SU-DHL-6 (cell line): ENCODE data around the gene SLC6A12.

ENCODE experiments used
- H2AFZ ChIP-seq: fragments of 200-600 bp; sonication (generic); 2 replicates; pipeline ENCODE4 v1.6.1; 2014; ENCODE audit warnings: low read depth, mild to moderate bottlenecking, moderate library complexity, mixed read lengths, antibody characterized with exemption, low read length; ENCODE audit not compliant: severe bottlenecking
- H3F3A ChIP-seq: fragments of 200-600 bp; shearing (Covaris generic); 2 replicates; pipeline ENCODE4 v1.6.0; 2016; ENCODE audit warnings: antibody characterized with exemption, mild to moderate bottlenecking; ENCODE audit not compliant: insufficient read depth
- H3K27ac ChIP-seq: fragments of 200-600 bp; sonication (generic); 2 replicates; pipeline ENCODE4 v1.5.1; 2016; ENCODE audit warnings: low read depth, mild to moderate bottlenecking, low read length, moderate library complexity, mixed read lengths
- H3K27me3 ChIP-seq: fragments of 200-600 bp; sonication (generic), shearing (Covaris generic); 2 replicates; pipeline ENCODE4 v1.6.0; 2014; ENCODE audit warnings: mild to moderate bottlenecking, low read length
- H3K36me3 ChIP-seq: fragments of 200-600 bp; sonication (generic); 2 replicates; pipeline ENCODE4 v1.6.1; 2014; ENCODE audit warnings: mild to moderate bottlenecking, low read length, mixed read lengths
- H3K4me2 ChIP-seq: fragments of 300-600, 200-600 bp; shearing (Covaris generic), sonication (generic); 2 replicates; pipeline ENCODE4 v1.6.0; 2014; ENCODE audit warnings: low read length, low read depth, mild to moderate bottlenecking; ENCODE audit not compliant: poor library complexity, severe bottlenecking
- H3K4me3 ChIP-seq: fragments of 200-600 bp; sonication (generic); 2 replicates; pipeline ENCODE4 v1.5.1; 2014; ENCODE audit warnings: antibody characterized with exemption, low read length, mild to moderate bottlenecking, mixed read lengths; ENCODE audit not compliant: insufficient read depth, poor library complexity, severe bottlenecking
- H3K79me2 ChIP-seq: fragments of 200-600 bp; sonication (generic); 2 replicates; pipeline ENCODE4 v1.6.1; 2014; ENCODE audit warnings: mild to moderate bottlenecking, low read length, moderate library complexity; ENCODE audit not compliant: insufficient read depth
- H3K9ac ChIP-seq: fragments of 200-600 bp; sonication (generic); 2 replicates; pipeline ENCODE4 v1.7.0; 2014; ENCODE audit warnings: mild to moderate bottlenecking, low read length
- H3K9me2 ChIP-seq: fragments of 200-600 bp; sonication (generic); replicated peaks from 2 replicates; pipeline ENCODE4 v1.6.1; 2014; ENCODE audit warnings: low read length; ENCODE audit not compliant: insufficient read depth
- H3K9me3 ChIP-seq: fragments of 200-600 bp; sonication (generic); 2 replicates; pipeline ENCODE4 v1.6.1; 2014; ENCODE audit warnings: low read length, mixed read lengths; ENCODE audit not compliant: insufficient read depth
- H4K20me1 ChIP-seq: fragments of 200-600 bp; sonication (generic); 2 replicates; pipeline ENCODE4 v1.6.1; 2014; ENCODE audit warnings: low read depth, mild to moderate bottlenecking, antibody characterized with exemption, low read length, moderate library complexity, mixed read lengths
- EZH2phosphoT487 ChIP-seq: fragments of 200-600 bp; sonication (generic), shearing (Covaris generic); conservative IDR thresholded peaks from 2 replicates; pipeline ENCODE4 v1.6.1; 2018; ENCODE audit warnings: mild to moderate bottlenecking, antibody characterized with exemption, low read length, moderate library complexity, mixed read lengths
- TF ChIP-seq, protein P1 (sequence below): fragments of 200-600 bp; sonication (generic); IDR thresholded peaks from one replicate; pipeline ENCODE4 v1.5.1; 2017; ENCODE audit warnings: antibody characterized with exemption, mild to moderate bottlenecking, low read length, moderate library complexity; ENCODE audit not compliant: insufficient read depth, poor library complexity, severe bottlenecking

The SLC6A12 gene

DNA sequence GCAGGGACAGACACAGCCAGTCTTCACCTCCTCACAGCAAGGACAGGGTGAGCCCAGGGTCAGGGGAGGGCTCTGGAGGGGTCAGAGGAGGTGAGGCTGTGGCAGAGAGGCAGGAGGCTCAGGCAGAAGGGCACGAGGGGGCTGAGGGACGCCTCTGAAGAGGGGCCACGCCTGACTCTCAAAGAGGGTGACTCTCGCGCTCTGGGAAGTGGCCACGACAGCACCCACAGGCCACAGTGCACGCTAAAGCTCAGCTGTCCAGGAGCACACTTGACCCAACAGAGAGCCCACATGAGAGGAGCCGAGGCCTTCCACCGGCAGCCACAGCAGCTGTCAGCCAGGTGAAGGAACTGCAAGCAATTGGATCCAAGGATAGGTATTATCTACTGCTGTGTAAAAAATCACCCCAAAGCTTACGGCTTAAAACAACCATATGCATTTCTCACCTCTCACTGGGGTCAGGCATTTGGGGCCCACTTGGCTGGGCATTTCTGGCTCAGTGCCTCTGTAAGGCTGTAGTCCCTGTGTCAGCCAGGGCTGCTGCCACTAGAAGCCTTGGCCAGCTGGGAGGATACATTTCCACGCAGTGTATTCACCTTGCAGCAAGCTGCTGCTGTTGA is 27.8 kb downstream of the SLC6A12 start:
- no peaks in the 10 kb centered on the region for H3K36me3 ChIP-seq
- H3K27ac ChIP-seq = no peak overlapping the region
- H3K4me2 ChIP-seq = no peak overlapping the region
- no peaks in the 10 kb centered on the region for H3K9me2 ChIP-seq
- H2AFZ ChIP-seq = no peak overlapping the region
- no peaks in the 10 kb centered on the region for H4K20me1 ChIP-seq
- no peaks in the 10 kb centered on the region for H3K27me3 ChIP-seq
- H3F3A ChIP-seq = no peaks in the 10 kb centered on the region
- H3K4me3 ChIP-seq = no peak overlapping the region
- no peaks in the 10 kb centered on the region for H3K9me3 ChIP-seq
- TF ChIP-seq EZH2phosphoT487 = no peak
- TF ChIP-seq, protein P1, sequence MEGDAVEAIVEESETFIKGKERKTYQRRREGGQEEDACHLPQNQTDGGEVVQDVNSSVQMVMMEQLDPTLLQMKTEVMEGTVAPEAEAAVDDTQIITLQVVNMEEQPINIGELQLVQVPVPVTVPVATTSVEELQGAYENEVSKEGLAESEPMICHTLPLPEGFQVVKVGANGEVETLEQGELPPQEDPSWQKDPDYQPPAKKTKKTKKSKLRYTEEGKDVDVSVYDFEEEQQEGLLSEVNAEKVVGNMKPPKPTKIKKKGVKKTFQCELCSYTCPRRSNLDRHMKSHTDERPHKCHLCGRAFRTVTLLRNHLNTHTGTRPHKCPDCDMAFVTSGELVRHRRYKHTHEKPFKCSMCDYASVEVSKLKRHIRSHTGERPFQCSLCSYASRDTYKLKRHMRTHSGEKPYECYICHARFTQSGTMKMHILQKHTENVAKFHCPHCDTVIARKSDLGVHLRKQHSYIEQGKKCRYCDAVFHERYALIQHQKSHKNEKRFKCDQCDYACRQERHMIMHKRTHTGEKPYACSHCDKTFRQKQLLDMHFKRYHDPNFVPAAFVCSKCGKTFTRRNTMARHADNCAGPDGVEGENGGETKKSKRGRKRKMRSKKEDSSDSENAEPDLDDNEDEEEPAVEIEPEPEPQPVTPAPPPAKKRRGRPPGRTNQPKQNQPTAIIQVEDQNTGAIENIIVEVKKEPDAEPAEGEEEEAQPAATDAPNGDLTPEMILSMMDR = no peak
- no peak overlapping the region for H3K9ac ChIP-seq
- H3K79me2 ChIP-seq = no peaks in the 10 kb centered on the region

DNA sequence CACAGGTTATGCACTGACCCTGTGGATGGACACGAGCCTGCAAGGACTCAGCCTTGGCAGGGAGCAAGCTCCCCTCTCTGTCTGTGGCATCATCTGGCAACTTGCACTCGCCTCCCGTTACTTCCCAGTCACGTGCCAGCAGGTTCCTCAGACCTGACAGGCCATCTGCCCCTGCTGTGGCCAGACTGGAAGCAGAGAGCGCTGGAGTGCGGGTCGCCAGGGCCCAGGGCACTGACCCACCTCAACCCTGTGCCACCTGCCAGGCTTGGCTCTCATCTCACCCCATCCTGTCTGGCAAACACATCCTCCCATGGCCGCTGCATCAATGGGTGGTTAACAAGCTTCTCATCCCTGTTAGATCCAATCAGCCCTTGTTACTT is 28.4 kb downstream of the SLC6A12 start:
- H3K9ac ChIP-seq = no peak overlapping the region
- H3K9me3 ChIP-seq = no peaks in the 10 kb centered on the region
- no peak overlapping the region for H2AFZ ChIP-seq
- TF ChIP-seq EZH2phosphoT487 = no peak
- TF ChIP-seq, protein P1 = no peak
- no peak overlapping the region for H3K4me2 ChIP-seq
- no peaks in the 10 kb centered on the region for H3K79me2 ChIP-seq
- H3K36me3 ChIP-seq = no peaks in the 10 kb centered on the region
- no peak overlapping the region for H3K4me3 ChIP-seq
- no peaks in the 10 kb centered on the region for H3K27me3 ChIP-seq
- no peak overlapping the region for H3K27ac ChIP-seq
- H3F3A ChIP-seq = no peaks in the 10 kb centered on the region
- H3K9me2 ChIP-seq = no peaks in the 10 kb centered on the region
- no peaks in the 10 kb centered on the region for H4K20me1 ChIP-seq

DNA sequence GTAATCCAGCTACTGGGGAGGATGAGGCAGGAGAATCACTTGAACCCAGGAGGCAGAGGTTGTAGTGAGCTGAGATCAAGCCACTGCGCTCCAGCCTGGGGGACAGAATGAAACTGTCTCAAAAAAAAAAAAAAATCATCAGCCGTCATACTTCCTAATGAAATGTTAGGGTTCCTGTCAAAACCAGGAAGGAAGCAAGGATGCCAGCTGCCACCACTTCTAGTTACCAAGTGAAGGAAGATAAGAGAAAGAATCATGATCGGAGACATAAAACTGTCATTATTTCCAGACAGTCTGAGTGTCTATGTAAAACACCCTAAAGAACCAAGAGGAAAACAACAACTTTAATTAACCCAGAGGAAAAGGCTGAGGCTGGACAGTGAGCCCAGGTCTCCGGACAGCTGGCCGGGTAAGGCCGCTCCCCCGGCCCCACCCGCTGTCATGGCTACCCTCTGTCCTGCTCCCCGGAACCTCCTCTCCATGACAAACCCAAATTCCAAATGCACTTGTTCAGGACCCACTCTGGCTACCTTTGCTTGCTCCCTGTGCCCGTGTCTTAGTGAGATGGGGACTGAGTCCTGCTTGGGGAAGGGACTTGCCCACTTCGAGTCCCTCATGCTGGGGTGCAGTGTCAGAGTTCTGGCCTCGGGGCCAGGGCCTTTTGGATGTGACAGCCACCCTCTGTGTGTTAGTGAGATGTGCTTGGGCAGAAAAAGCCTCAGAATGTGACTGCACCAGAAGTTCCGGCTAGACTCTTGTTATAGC is 29.0 kb downstream of the SLC6A12 start:
- Histone ChIP-seq H3K4me3 (no peak overlapping the region), H3K27ac (no peak overlapping the region), H3K9me2 (no peaks in the 10 kb centered on the region), H3K36me3 (no peaks in the 10 kb centered on the region), H3K27me3 (no peaks in the 10 kb centered on the region), H4K20me1 (no peaks in the 10 kb centered on the region), H3K9ac (no peak overlapping the region), H2AFZ (no peak overlapping the region), H3F3A (no peaks in the 10 kb centered on the region), H3K4me2 (no peak overlapping the region), H3K9me3 (no peaks in the 10 kb centered on the region), H3K79me2 (no peaks in the 10 kb centered on the region)
- no peak for TF ChIP-seq EZH2phosphoT487
- TF ChIP-seq, protein P1 = no peak
